Superior temporal gyrus (tissue), 1 donor: ENCODE results near the gene TSPAN16.

ENCODE experiments used
- DNase-seq: peaks from one replicate; pipeline ENCODE4 v3.0.0-alpha.2; 2016; ENCODE audit errors: extremely low spot score

Gene TSPAN16

DNA sequence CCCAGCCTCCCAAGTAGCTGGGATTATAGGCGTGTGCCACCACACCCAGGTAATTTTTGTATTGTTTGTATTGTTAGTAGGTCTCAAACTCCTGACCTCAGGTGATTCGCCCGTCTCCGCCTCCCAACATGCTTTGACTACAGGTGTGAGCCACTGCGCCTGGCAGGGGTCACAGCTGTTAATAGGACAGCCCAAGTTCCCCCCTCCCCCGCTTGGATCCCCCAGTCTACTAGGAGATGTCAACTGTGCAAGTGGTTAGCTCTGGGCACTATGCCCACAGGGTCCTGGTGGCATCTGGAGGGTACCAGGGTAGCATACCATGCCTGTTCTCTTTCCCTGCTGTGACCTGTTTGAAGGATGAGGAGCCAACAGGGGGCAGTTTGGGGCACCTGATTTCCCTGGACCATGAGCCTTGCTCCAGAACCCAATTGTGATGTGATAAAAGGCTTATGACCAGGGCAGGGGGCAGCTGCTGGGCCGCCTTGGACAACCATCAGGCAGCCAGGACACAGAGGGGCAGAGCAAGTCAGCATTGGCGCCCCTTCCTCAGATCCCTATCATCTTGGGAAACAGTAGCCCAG lies at the start of gene TSPAN16:
Gene TSPAN16 (plus strand): TSS at position 496 of the 581 bp plus-strand sequence. CDS start 138 bp downstream, outside the sequence.
- no peak for DNase-seq

DNA sequence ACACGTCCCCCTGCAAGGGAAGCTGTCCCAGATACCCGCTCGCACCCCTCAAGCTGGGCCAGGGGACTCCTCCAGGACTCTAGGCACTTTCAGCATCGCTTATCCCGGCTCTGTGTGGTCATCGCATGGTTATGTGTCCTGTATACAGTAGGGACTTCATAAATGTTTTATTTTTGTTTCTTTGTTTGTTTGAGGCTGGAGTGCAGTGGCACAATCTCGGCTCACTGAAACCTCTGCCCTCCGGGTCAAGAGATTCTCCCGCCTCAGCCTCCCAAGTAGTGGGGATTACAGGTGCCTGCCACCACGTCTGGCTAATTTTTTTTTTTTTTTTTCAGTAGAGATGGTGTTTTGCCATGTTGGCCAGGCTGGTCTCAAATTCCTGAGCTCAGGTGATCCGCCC lies 49.0 kb upstream of the TSPAN16 start:
- no peak for DNase-seq

DNA sequence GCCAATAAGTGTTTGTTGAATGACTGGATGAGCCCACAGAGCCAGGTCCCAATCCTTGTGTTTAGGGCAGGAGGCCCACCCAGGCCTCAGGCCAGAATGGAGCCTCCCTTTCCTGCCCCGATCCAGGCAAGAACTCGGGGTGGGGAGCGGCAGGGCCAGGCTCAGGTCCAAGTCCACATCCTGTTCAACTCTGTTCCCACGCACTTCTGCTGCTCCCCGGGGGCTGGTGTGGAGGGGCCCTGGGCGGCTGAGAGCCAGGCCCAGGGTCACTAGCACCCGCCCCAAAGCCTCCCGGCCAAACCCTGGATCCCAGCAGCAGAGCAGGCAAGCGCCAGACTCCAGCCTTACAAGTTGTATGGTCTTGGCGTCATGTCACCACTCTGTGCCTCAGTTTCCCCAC lies 48.6 kb upstream of the TSPAN16 start:
- no peak for DNase-seq

DNA sequence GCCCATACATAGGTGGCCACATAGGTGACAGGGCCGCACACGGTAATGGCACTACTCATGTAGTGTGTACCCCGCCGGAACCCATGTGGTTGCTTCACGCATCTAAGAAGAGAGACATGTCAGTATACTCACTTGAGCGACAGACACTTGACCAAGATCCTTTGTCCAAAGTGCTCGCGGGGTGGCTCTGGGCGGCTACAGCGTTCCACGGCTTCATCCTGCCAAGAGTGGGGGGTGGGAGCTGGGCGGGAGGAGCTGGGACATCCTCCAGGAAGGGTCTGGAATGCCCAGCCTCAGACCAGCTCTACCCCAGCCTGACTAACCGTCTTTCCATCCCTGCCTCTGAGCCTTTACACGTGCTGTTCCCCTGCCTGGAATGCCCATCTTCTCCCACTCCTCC lies 48.0 kb upstream of the TSPAN16 start:
- no peak for DNase-seq

GRCh38 chr19:11248852-11249251 lies 47.1 kb upstream of the TSPAN16 start:
- DNase-seq, result no peak

GRCh38 chr19:11251217-11251616 lies 44.7 kb upstream of the TSPAN16 start:
- no peak for DNase-seq

- DNase-seq, result no peak
Observed at GRCh38 chr19:11251650-11252314, 44.2 kb upstream of the TSPAN16 start.

GRCh38 chr19:11252665-11253355 lies 43.1 kb upstream of the TSPAN16 start:
- no peak for DNase-seq

DNA sequence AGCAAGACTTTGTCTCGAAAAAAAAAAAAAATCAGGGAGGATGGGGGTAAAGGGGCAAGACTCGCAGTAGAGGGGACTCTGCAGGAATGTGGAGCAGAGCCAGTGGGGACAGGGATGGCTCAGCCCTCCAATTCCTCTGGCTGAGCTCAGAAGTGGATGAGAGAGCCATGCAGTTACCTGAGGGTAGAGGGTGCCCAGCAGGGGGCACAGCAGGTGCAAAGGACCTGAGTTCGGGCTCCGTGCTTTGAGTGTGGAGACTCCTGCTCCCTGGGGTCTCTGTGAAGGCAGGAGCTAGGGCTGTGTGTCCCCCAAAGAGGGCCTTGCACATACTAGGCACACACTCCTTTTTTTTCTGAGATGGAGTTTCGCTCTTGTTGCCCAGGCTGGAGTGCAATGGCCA lies 41.3 kb upstream of the TSPAN16 start:
- DNase-seq, result no peak

DNA sequence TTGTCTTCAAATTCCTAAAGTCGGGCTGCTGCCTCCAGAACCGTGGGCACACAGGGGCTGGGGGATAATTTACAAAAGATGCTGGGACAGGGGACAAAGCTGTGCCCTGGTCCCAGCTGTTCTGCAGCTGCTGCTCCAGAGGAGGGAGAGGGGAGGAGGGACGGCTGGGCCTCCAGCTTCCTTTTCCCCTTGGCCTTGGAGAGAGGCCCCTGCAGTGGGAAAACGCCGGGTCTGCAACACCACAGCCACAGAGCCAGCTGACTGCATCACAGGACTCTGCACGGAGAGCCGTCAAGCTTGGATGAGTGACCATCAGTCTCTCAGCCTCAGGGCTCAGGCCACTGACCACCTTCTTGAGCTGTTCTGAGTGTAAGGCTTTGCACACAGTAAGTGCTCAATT lies 39.8 kb upstream of the TSPAN16 start:
- DNase-seq, result no peak

DNA sequence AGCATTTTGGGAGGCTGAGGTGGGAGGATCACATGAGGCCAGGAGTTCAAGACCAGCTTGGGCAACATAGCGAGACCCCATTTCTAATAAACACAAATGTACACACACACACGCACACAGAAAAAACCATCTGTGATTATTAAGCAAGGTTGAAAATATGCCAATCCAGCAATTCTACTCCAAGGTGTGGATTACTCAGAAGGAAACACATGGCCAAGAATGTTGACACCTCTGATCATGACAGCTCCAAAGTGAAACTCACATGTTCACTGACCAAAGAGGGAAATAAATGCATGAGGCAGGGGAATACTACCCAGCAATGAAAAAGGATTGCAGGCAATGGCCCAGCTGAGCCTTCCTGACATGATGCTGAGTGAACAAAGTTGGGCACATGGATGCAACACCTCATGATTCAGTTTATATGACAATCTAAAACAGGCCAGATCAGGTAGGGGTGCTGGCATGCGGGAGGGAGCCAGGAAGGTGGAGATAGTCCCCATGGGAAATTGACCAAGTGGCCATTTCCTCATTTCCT lies 38.0 kb upstream of the TSPAN16 start:
- DNase-seq, result no peak

DNA sequence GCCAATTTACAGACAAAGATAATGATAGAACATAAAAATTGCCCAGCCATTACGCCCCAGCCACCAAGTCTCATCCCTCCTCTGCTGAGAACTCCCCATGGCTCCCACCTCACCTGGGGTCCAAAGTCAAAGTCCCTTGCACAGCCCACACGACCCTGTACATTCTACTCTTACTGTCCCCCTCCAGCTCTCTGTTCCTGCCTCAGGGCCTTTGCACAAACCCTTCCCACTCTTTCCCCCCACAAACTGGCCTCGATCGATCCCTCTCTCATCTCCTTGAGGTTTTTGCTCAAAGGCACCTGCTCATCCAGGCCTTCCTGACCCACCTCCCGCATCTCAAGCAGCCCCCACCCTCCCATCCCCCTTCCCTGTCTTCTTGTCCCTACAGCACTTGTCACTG lies 35.0 kb upstream of the TSPAN16 start:
- no peak for DNase-seq

DNA sequence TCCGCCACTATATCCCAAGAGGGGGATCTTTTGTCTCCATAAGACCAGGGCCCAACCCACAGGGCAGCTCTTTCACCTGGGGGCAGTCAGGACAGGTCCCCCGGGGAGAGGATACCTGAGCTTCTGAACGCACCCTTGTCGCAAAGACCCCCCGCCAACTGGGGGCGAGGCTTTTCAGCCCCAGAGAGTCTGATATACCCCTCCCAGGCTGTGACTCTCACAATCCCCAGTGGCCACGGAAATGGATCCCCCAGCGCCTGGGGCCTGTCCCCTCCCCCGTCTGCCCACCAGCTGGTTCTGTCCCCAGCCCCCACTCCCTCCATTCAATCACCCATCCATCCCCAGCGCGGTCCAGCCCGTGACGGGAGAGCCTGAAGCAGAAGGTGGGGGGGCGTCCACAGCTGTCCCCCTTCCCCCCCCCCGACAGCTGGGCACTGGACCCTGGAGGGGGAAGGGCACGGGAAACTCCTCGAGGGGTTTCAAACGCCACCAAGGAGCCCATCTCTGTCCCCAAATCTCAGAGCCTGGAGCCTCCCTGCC lies 34.5 kb upstream of the TSPAN16 start:
- DNase-seq, result no peak

DNA sequence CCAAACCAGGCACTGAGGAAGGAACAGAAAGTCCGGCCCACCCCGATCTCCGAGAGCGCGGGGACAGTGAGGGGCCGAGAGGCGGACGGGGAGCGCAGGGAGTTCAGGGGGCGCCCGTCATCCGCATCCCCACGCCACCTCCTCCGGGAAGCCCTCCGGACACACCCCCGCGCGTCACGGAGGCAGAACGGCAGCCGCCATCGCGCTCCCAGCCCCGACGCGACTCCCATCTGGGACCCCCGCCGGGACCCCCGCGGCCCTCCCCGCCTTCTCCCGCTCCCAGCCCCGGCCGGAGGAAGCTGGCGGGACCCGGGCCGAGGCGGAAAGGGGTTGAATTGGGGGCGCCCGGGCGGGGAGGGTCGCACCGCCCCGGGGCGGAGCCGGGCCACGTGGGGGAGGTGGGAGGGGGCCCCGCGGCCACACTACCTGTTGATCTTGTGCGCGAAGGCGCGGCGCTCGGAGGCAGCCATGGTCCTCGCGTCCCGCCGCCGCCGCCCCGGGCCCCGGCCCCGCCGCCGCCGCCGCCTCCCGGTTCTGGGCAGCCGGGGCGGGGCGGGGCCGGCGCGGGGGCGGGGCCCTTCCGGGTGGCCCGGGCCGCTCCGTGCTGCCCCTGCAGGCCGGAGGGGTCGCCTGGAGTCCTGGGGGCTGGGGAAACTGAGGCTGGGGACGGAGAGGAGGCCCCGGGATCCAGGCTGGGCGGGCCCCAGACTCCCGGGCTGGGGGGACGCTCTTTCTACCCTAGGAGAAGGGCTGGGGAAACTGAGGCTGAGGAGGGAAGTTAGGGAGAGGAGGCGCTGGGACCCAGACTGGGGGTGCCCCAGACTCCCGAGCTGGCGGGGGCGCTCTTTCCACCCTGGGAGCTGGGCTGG lies 33.8 kb upstream of the TSPAN16 start, which contains the start of gene DOCK6:
Gene DOCK6 (minus strand): TSS at position 554 of the 869 bp plus-strand sequence. CDS start 84 bp downstream, at position 470.
- no peak for DNase-seq

DNA sequence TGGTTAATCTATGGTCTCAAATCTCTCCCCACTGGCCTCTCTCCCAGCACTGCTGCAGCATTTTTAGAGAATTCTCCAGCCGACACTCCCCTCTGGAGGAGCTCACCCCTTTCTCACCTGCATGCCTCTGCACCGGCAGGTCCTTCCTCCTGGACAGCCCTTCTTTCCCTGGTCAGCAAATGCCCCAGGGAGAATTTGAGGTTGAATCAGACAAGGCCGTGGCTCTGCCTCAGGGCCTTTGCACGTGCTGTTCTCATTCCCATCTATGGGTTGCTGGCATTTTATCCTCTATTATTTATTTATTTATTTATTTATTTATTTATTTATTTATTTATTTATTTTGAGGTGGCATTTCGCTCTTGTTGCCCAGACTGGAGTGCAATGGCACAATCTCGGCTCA lies 32.2 kb upstream of the TSPAN16 start:
- DNase-seq, result no peak

- no peak for DNase-seq
Observed at GRCh38 chr19:11264452-11265176, 31.3 kb upstream of the TSPAN16 start.

GRCh38 chr19:11265177-11265784 lies 30.7 kb upstream of the TSPAN16 start:
- no peak for DNase-seq

GRCh38 chr19:11265785-11266236 lies 30.1 kb upstream of the TSPAN16 start:
- DNase-seq, result no peak

DNA sequence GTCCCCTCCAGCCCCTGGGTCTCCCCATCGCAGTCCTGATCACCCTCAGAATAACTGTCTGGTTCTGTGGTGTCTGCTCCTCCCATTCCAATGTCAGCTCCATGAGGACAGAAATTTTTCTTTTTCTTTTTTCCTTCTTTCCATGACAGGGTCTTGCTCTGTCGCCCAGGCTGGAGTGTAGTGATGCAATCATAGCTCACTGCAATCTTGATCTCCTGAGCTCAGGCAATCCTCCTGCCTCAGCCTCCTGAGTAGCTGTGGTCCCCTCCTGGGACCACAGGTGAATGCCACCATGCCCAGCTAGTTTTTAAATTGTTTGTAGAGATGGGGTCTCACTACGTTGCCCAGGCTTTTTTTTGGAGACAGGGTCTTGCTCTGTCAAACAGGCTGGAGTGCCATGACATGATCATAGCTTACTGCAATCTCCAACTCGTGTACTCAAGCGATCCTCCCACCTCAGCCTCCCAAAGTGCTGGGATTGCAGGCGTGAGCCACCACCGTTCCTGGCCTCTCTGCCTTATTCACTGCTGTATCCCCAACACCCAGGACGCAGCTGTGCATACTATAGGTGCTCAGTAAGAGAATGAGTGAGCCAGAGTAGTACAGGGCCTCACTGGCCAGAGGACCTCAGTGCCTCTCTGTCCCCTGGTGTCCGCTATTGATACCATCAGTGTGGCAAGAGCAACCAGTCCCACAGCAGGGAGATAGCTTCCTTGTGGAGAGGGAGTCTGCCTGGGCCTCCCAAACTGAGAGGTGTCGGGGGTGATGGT lies 28.5 kb upstream of the TSPAN16 start:
- no peak for DNase-seq
